ENCODE measurements around the gene PTPRK. TPM values are rescaled to one million over a fixed set of nuclear protein-coding genes. Genes with fewer than 3 reads are reported as not detected.

PTPRK gene
- total RNA-seq, 1 experiment from 2014 or later = 34.2 TPM

GRCh38 chr6:128509709-128510108, 10.7 kb downstream of the PTPRK start:
- Histone ChIP-seq H3K27ac (ENCODE audit: low read depth, low read length) (no peak overlapping the region), H2AFZ (ENCODE audit: low read depth, low read length, poor library complexity, severe bottlenecking) (no peak overlapping the region), H3K27me3 (ENCODE audit: insufficient read depth, low read length) (no peaks in the 10 kb centered on the region), H3K4me1 (ENCODE audit: control insufficient read depth in 1 of 2, insufficient read depth in 2 of 2, low read length in 2 of 2) (peaks cover 16 to 31% of the 10 kb centered on the region in 2 experiments; a peak in 3 of 4 replicates), H3K9me2 (ENCODE audit: insufficient read depth) (no peaks in the 10 kb centered on the region), H3K79me2 (ENCODE audit: insufficient read depth, low read length) (peaks cover 26% of the 10 kb centered on the region), H3K9me3 (ENCODE audit: control insufficient read depth in 1 of 2, insufficient read depth in 1 of 2, low read depth in 1 of 2, low read length in 2 of 2) (no peaks in the 10 kb centered on the region), H3K4me3 (replicated peaks in 1 of 2; ENCODE audit: low read depth in 1 of 2, low read length in 2 of 2) (no peak overlapping the region), H3K4me2 (ENCODE audit: low read length) (peak overlapping the region; percentile 36; the same call in 1 of the 2 replicates), H3K9ac (ENCODE audit: low read length) (no peak overlapping the region), H4K20me1 (ENCODE audit: insufficient read depth) (no peaks in the 10 kb centered on the region), H3K36me3 (ENCODE audit: control insufficient read depth in 1 of 2, insufficient read depth in 2 of 2, low read length in 2 of 2) (no peaks in the 10 kb centered on the region)
- intact Hi-C loops (cut with micrococcal nuclease) = loop anchor here (10.0 kb wide), 1 partner anchor 655 kb away; no protein-coding TSS in a partner anchor
- BruUV-seq (replicated peaks) = no TSS peak
- ChIA-PET RAD21 (ENCODE audit: low non-redundant PET in 1 of 2, low total read pairs in 2 of 2, uncharacterized antibody in 2 of 2, unreplicated experiment in 2 of 2) (interaction anchor here in 1 of 2 experiments (0.5 kb wide), 1 partner anchor 775 kb away, joined by 5 read pairs; no protein-coding TSS in a partner anchor), CTCF (no interaction called here), POLR2A (no interaction called here)
- DNase-seq (ENCODE audit: low read depth, low spot score) (no peak), ATAC-seq (no peak)
- TF ChIP-seq CBX3 (IDR thresholded peaks at IDR 0.05; ENCODE audit: low read depth) (no peak), EGR1 (IDR thresholded peaks at IDR 0.05; ENCODE audit: low read depth) (no peak), ZNF274 (IDR thresholded peaks at IDR 0.05; ENCODE audit: low read depth, low read length) (no peak), POLR2AphosphoS5 (IDR thresholded peaks at IDR 0.05; ENCODE audit: low read depth, low read length) (no peak), YY1 (IDR thresholded peaks at IDR 0.05; ENCODE audit: extremely low read depth, insufficient replicate concordance, low read depth, low read length) (no peak), EZH2 (IDR thresholded peaks at IDR 0.05) (no peak), FOSL1 (IDR thresholded peaks at IDR 0.05; ENCODE audit: low read depth) (no peak), JUND (IDR thresholded peaks at IDR 0.05) (no peak), RAD21 (IDR thresholded peaks at IDR 0.05; ENCODE audit: low read depth) (no peak)
- TF ChIP-seq, protein P1, sequence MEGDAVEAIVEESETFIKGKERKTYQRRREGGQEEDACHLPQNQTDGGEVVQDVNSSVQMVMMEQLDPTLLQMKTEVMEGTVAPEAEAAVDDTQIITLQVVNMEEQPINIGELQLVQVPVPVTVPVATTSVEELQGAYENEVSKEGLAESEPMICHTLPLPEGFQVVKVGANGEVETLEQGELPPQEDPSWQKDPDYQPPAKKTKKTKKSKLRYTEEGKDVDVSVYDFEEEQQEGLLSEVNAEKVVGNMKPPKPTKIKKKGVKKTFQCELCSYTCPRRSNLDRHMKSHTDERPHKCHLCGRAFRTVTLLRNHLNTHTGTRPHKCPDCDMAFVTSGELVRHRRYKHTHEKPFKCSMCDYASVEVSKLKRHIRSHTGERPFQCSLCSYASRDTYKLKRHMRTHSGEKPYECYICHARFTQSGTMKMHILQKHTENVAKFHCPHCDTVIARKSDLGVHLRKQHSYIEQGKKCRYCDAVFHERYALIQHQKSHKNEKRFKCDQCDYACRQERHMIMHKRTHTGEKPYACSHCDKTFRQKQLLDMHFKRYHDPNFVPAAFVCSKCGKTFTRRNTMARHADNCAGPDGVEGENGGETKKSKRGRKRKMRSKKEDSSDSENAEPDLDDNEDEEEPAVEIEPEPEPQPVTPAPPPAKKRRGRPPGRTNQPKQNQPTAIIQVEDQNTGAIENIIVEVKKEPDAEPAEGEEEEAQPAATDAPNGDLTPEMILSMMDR (IDR thresholded peaks at IDR 0.05 in 2 of 3, conservative IDR thresholded peaks at IDR 0.05 in 1 of 3; ENCODE audit: borderline replicate concordance in 1 of 3, insufficient read depth in 1 of 3, low read depth in 2 of 3, low read length in 2 of 3) = no peak
- TF ChIP-seq, protein P2, sequence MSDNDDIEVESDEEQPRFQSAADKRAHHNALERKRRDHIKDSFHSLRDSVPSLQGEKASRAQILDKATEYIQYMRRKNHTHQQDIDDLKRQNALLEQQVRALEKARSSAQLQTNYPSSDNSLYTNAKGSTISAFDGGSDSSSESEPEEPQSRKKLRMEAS (IDR thresholded peaks at IDR 0.05) = no peak
